SJCRH30 (cell line): ENCODE results near the gene SIL1. TPM values are rescaled to one million over a fixed set of nuclear protein-coding genes. Genes with fewer than 3 reads are reported as not detected.
"Not testable (repeated sequence)": the region's sequence is repeated elsewhere in the genome, so short reads cannot be mapped to it uniquely, and the experiment has no call there.

ENCODE experiments used
- DNase-seq, 2 experiments: peaks; one replicate each; pipeline ENCODE4 v3.0.0-alpha.2; 2015 to 2020
- H3K27ac ChIP-seq: fragments of 250-450 bp; sonication (Bioruptor Pico); 2 replicates; pipeline ENCODE4 v1.5.1; 2020; ENCODE audit warnings: mild to moderate bottlenecking, moderate library complexity
- H3K27me3 ChIP-seq: fragments of 250-450 bp; sonication (Bioruptor Pico); 2 replicates; pipeline ENCODE4 v1.5.1; 2020; ENCODE audit warnings: mild to moderate bottlenecking, moderate library complexity
- H3K36me3 ChIP-seq: fragments of 250-450 bp; sonication (Bioruptor Pico); 2 replicates; pipeline ENCODE4 v1.5.1; 2020; ENCODE audit warnings: mild to moderate bottlenecking, moderate library complexity
- H3K4me1 ChIP-seq: fragments of 250-450 bp; sonication (Bioruptor Pico); 2 replicates; pipeline ENCODE4 v1.5.1; 2020; ENCODE audit warnings: mild to moderate bottlenecking, moderate library complexity
- H3K4me3 ChIP-seq: fragments of 250-450 bp; sonication (Bioruptor Pico); 2 replicates; pipeline ENCODE4 v1.5.1; 2020; ENCODE audit warnings: mild to moderate bottlenecking, moderate library complexity
- H3K9me3 ChIP-seq: fragments of 250-450 bp; sonication (Bioruptor Pico); replicated peaks from 2 replicates; pipeline ENCODE4 v1.5.1; 2020; ENCODE audit warnings: mild to moderate bottlenecking, moderate library complexity
- total RNA-seq: library from RNA; depleted of rRNA; stranded (reverse); fragments of >200 nt; shearing (Covaris generic); gene quantifications from 2 replicates; pipeline ENCODE4 v1.2.3, GENCODE V29; 2014

The SIL1 gene
- total RNA-seq, 1 experiment from 2014 or later = 7.1 TPM

DNA sequence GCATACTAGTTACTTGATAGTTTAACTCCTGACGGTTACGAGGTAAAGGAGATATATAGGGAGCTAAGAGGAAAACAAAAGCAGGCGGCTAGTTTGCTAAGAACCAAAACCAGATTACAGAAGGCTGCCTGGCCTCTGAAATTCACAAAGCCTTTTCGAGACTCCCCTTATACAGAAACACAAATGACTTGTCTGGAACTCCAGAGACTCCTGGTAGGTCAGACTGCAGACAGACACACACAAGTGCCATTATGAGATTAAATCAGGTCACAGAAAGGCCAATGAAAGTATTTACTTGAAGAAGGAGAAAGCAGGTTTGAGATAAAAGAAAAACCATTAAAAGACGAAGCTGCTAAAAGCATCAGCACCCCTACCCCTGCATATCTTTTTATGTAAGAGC, 180.5 kb downstream of the SIL1 start:
- H3K36me3 ChIP-seq = no peaks in the 10 kb centered on the region
- no peak overlapping the region for H3K27ac ChIP-seq
- H3K4me3 ChIP-seq = no peak overlapping the region
- H3K27me3 ChIP-seq = no peaks in the 10 kb centered on the region
- H3K4me1 ChIP-seq = no peaks in the 10 kb centered on the region
- H3K9me3 ChIP-seq = no peaks in the 10 kb centered on the region
- no peak for DNase-seq

DNA sequence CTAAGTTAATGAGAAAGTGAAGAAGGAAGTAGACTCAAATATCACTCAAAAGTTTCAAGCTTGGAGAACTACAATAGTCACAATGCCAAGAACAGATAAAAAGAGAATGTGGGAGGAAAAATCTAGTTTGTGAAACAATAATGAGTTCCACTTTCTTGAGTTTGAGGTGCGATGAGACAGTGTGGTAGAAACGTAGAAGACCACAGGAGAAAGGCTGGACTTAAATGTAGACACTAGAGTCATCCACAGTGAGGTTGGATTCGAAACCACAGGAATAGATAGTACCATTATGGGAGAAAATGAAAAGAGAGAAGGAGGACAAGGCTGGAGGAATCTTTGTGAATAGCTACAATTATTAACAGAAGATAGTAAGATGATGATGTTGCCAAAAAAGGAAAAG, 182.0 kb downstream of the SIL1 start:
- DNase-seq = no peak
- Histone ChIP-seq H3K27me3 (no peaks in the 10 kb centered on the region), H3K4me3 (no peak overlapping the region), H3K4me1 (no peaks in the 10 kb centered on the region), H3K27ac (no peak overlapping the region), H3K9me3 (no peaks in the 10 kb centered on the region), H3K36me3 (no peaks in the 10 kb centered on the region)

DNA sequence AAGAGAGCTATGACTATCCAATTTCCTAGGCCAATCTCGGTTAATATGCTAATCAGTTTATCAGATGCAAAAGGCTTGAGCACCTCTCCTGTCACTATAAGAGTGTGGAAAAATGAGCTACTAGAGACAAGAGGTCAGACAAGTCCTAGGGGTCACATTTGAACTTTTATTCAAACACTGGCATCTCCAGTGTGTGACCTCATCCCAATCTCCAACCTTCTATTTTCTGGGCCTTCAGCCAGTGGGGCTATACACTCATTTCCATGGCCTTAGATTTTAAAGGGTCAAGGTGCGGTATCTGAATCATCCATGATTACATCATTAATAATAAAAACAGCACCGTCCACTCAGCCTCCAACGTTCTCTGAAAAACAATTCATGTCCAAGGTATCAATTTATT, 183.4 kb downstream of the SIL1 start:
- no peaks in the 10 kb centered on the region for H3K27me3 ChIP-seq
- no peak overlapping the region for H3K4me3 ChIP-seq
- H3K9me3 ChIP-seq = no peaks in the 10 kb centered on the region
- DNase-seq = no peak
- H3K36me3 ChIP-seq = no peaks in the 10 kb centered on the region
- H3K27ac ChIP-seq = no peak overlapping the region
- no peaks in the 10 kb centered on the region for H3K4me1 ChIP-seq

DNA sequence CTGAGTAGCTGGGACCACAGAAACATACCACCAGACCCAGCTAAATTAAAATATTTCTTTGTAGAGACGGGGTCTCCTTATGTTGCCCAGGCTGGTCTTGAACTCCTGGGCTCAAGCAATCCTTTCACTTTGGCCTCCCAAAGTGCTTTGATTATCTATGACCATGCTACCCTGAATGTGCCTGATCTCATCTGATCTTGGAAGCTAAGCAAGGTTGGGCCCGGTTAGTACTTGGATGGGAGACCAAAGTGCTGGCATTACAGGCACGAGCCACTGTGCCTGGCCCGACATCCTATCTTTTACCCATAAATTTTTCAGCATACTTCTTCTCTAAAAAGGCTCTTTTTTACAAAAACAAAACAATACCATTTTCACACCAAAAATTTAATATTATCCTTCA, 186.0 kb downstream of the SIL1 start:
- Histone ChIP-seq H3K27ac (no peak overlapping the region), H3K9me3 (no peaks in the 10 kb centered on the region), H3K4me1 (no peaks in the 10 kb centered on the region), H3K27me3 (no peaks in the 10 kb centered on the region), H3K4me3 (no peak overlapping the region), H3K36me3 (no peaks in the 10 kb centered on the region)
- DNase-seq = no peak

DNA sequence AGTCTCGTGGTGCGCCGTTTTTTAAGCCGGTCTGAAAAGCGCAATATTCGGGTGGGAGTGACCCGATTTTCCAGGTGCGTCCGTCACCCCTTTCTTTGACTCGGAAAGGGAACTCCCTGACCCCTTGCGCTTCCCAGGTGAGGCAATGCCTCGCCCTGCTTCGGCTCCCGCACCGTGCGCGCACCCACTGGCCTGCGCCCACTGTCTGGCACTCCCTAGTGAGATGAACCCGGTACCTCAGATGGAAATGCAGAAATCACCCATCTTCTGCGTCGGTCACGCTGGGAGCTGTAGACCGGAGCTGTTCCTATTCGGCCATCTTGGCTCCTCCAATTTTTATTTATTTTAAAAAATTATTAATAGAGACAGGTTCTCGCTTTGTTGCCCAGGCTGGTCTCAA, 187.0 kb downstream of the SIL1 start:
- H3K36me3 ChIP-seq, H3K4me1 ChIP-seq, H3K27me3 ChIP-seq, H3K4me3 ChIP-seq, H3K27ac ChIP-seq, H3K9me3 ChIP-seq, DNase-seq: not testable (repeated sequence)

DNA sequence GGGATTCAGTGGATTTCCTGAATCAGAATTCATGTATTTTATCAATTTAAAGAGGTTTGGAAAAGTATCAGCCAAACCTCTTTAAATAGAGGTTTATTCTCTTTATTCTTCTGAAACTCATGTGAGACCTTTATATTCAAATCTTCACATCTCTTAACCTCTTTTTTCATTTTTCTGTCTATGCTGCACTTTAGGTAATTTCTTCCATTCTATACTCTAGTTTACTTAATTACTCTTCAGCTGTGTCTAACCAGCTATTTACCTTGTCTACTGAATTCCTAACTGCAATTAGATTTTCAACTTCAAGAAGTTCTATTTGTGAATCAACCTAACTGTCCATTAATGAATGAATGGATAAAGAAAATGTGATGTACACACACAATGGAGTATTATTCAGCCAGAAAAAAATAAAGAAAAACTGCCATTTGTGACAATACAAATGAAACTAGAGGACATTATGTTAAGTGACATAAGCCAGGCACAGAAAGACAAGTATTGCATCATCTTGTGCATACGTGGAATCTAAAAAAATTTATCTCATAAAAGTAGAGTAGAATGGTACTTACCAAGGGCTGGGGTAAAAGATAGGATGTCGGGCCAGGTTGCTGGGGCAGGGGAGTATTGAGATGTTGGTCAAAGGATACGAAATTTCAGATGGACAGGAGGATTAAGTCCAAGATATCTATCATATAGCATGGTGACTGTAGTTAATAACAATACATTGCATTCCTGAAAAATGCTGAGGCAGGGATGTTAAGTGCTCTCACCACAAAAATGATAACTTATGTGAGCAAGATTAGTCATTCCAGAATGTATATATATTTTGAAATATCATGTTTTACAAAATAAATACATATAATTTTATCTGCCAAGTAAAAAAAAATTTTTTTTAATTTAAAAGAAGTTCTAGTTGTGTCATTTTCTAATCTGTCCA, 193.5 kb downstream of the SIL1 start:
- Histone ChIP-seq H3K27me3 (no peaks in the 10 kb centered on the region), H3K36me3 (no peaks in the 10 kb centered on the region), H3K9me3 (no peaks in the 10 kb centered on the region), H3K27ac (no peak overlapping the region), H3K4me1 (0 out of 2 replicates have a peak, but pooled peaks cover 2% of the 10 kb centered on the region), H3K4me3 (no peak overlapping the region)
- no peak for DNase-seq

DNA sequence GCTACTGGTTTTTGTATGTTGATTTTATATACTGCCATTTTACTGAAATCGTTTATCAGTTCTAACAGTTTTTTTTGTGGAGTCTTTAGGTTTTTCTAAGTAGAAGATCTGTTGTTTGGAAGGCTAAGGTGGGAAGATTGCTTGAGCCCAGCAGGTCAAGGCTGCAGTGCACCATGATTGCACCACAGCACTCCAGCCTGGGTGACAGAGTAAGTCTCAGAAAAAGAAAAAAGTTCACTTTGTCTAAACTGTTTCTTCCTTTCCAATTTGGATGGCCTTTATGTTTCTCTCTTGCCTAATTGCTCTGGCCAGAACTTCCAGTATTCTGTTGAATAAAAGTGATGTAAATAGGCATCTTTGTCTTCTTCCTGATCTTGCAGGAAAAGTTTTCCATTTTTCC, 198.5 kb downstream of the SIL1 start:
- Histone ChIP-seq H3K9me3 (no peaks in the 10 kb centered on the region), H3K27ac (no peak overlapping the region), H3K4me3 (no peak overlapping the region), H3K36me3 (no peaks in the 10 kb centered on the region), H3K4me1 (0 out of 2 replicates have a peak, but pooled peaks cover 2% of the 10 kb centered on the region), H3K27me3 (no peaks in the 10 kb centered on the region)
- DNase-seq = no peak

DNA sequence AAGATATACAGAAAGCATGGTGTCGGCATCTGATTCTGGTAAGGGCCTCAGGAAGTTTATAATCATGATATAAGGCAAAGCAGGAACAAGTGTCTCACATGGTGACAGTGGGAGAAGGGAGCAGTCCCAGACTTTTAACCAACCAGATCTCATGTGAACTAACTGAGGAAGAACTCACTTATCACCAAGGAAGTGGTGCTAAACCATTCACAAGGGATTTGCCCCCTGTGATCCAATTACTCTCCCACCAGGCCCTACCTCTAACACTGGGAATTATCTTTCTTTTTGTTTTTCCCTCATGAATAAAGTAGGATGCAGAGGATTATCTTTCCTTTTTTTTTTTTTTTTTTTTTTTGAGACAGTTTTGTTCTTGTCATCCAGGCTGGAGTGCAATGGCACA, 199.6 kb downstream of the SIL1 start:
- no peak overlapping the region for H3K4me3 ChIP-seq
- no peak overlapping the region for H3K27ac ChIP-seq
- no peaks in the 10 kb centered on the region for H3K36me3 ChIP-seq
- H3K27me3 ChIP-seq = no peaks in the 10 kb centered on the region
- no peaks in the 10 kb centered on the region for H3K4me1 ChIP-seq
- no peak for DNase-seq
- H3K9me3 ChIP-seq = no peaks in the 10 kb centered on the region

DNA sequence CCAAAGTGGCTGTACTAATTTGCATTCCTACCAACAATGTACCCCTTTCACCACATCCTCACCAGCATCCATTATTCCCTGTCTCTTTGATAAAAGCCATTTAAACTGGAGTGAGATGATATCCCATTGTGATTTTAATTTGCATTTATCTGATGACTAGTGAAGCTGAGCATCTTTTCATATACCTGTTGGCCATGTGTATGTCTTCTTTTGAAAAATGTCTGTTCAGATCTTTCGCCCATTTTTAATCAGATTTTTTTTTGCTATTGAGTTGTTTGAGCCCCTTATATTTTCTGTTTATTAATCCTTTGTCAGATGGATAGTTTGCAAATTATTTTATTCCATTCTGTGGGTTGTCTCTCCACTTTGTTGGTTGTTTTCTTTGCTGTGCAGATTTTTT, 202.0 kb downstream of the SIL1 start:
- Histone ChIP-seq H3K27ac (no peak overlapping the region), H3K4me3 (no peak overlapping the region), H3K9me3 (no peaks in the 10 kb centered on the region), H3K36me3 (no peaks in the 10 kb centered on the region), H3K27me3 (no peaks in the 10 kb centered on the region), H3K4me1 (no peaks in the 10 kb centered on the region)
- no peak for DNase-seq

DNA sequence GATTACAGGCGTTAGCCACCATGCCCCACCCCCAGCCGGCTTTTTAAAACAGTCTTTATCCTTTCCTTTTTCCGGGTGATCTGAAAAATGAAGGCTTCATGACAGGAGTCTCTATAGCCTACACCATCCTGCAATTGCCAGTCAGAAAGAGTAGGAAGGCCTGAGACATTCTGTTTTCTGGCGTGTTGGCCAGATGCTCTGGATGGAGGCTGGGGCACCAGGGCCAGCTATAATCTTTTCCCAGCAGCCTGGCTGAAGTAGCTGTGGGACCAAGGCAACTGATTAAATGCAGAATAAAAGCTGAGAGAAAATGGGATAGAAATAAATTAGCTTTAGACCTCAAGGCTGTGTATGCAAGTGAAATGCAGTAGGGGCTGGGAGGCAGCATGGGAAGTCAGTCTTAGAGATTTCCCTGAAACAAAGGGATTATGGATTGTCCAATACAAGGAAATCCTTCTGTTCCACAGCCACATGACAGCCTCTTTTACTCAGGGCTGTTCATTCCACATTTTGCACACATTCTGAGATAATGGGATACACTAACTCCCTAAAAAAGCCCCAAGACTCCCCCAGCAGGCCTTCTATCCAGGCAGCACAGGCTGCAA, 207.1 kb downstream of the SIL1 start:
- no peaks in the 10 kb centered on the region for H3K27me3 ChIP-seq
- no peaks in the 10 kb centered on the region for H3K4me1 ChIP-seq
- no peaks in the 10 kb centered on the region for H3K9me3 ChIP-seq
- no peak overlapping the region for H3K27ac ChIP-seq
- no peak for DNase-seq
- no peak overlapping the region for H3K4me3 ChIP-seq
- H3K36me3 ChIP-seq = no peaks in the 10 kb centered on the region

DNA sequence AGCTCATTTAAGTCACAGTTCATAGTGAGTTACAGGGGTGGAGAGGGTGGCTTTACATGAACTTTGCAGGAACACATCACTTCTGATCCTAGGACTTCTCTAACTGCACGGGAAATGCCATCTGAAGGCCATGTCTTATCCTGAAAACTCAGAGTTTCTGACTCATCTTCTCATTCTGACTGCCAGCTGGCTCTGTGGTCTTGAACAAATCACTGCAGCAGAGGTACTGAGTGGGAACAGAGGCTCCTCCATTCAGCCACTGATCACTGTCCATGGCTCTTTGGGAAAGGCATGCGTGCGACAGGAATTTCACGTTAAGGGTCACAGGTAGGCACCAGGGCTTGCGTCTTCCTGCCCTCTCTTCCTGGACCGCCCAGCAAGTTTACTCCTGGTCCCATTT, 208.4 kb downstream of the SIL1 start:
- Histone ChIP-seq H3K36me3 (no peaks in the 10 kb centered on the region), H3K9me3 (no peaks in the 10 kb centered on the region), H3K4me3 (no peak overlapping the region), H3K27me3 (no peaks in the 10 kb centered on the region), H3K27ac (no peak overlapping the region), H3K4me1 (no peaks in the 10 kb centered on the region)
- DNase-seq = no peak

DNA sequence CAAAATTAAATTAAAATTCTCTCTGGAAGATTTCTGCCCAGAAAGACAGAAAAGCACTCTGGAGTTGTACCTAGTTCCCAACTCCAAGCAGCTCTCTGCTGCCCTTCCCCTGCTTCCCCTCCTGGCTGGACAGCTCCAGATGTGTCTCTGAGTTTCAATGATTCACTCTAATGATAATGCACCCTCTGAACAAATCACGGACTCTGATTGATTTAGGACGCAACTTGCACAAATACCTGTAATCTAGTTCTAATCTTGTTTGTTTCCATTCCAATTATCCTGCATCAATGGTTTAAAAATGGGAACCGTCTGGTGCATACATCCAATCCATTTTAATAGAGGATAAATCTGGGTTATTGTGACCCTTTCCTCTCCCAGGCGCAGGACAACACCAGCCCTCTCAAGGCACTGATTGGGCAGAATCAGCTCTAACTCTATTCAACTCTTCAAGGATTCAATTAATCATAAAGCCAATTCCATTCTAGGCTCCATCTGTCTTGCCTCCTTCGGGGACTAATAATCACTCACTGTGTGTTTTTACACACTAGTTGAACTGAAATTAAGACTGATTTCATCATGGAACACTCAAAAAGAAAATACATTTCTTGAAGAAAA, 211.9 kb downstream of the SIL1 start:
- H3K36me3 ChIP-seq = no peaks in the 10 kb centered on the region
- no peak overlapping the region for H3K4me3 ChIP-seq
- no peaks in the 10 kb centered on the region for H3K27me3 ChIP-seq
- no peak for DNase-seq
- no peaks in the 10 kb centered on the region for H3K9me3 ChIP-seq
- no peaks in the 10 kb centered on the region for H3K4me1 ChIP-seq
- no peak overlapping the region for H3K27ac ChIP-seq

DNA sequence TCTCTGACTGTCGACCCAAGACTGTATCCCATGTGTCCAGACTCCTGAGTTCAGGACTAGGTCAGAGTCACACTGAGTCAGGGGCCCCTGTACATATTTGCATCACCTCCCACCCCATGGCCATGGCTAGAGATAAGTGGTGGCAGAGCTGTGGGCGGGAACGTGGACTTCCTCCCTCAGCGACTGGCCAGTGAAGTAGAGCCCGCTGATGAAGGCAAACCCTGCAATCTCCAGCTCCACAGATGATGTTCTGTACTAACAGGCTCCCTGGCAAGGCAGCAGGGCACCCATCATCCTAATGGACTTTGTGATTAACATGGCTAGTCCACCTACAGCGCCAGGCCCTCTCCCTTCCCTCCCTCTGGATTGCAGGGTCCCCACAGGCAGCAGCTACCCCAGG, 212.5 kb downstream of the SIL1 start:
- no peaks in the 10 kb centered on the region for H3K36me3 ChIP-seq
- no peaks in the 10 kb centered on the region for H3K27me3 ChIP-seq
- no peaks in the 10 kb centered on the region for H3K4me1 ChIP-seq
- H3K27ac ChIP-seq = no peak overlapping the region
- H3K9me3 ChIP-seq = no peaks in the 10 kb centered on the region
- DNase-seq = no peak
- no peak overlapping the region for H3K4me3 ChIP-seq

DNA sequence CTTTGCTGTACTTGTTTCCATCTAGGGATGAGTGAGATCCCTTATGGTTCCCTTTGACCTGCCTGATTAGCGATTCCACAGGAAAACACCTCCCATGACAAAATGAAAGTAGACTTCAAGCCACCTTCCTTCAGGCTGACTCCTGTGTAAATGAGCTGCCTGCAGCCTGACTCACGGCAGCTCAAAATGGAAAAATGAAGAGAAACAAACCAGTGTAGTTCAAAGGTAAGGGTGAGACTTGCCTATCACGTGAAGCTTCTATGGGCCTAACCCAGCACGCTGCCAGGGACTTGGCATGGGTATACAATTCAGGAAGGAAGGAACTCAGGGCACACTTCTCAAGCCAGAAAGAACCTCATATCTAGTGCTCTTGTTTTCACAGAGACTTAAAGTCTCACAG, 212.9 kb downstream of the SIL1 start:
- no peaks in the 10 kb centered on the region for H3K36me3 ChIP-seq
- no peaks in the 10 kb centered on the region for H3K4me1 ChIP-seq
- no peak for DNase-seq
- H3K27ac ChIP-seq = no peak overlapping the region
- H3K4me3 ChIP-seq = no peak overlapping the region
- no peaks in the 10 kb centered on the region for H3K27me3 ChIP-seq
- H3K9me3 ChIP-seq = no peaks in the 10 kb centered on the region

DNA sequence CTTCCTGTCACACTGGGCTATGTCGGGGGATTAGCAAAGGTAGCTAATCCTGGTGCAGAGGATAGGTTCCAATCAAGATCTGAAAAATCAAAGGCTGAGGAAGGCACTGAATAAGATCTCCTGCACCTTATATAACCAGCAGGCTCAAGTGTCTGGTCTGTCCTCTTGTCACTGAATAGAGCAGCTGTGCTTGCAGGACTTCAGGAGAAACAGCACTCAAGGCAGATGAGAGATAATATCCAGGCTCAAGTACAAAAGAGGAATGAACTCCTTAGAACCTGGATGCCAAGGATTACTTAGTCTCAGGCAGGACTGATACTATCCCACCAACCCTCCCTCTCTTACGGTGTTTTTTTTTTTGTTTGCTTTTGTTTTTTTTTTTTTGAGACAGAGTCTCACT, 214.2 kb downstream of the SIL1 start:
- no peaks in the 10 kb centered on the region for H3K9me3 ChIP-seq
- no peak overlapping the region for H3K27ac ChIP-seq
- no peaks in the 10 kb centered on the region for H3K27me3 ChIP-seq
- H3K4me1 ChIP-seq = no peaks in the 10 kb centered on the region
- no peak overlapping the region for H3K4me3 ChIP-seq
- H3K36me3 ChIP-seq = no peaks in the 10 kb centered on the region
- no peak for DNase-seq
